ENCODE measurements around the gene PUM2.

GRCh38 chr2:20203072-20203471, 147.6 kb downstream of the PUM2 start:
- TF ChIP-seq POLR2A (IDR thresholded peaks at IDR 0.05; ENCODE audit: low read length) (no peak), GATA1 (IDR thresholded peaks at IDR 0.05; ENCODE audit: low read depth, low read length) (no peak)

All from erythroblast (primary cell).